ENCODE results near the gene DBN1.

The DBN1 gene

DNA sequence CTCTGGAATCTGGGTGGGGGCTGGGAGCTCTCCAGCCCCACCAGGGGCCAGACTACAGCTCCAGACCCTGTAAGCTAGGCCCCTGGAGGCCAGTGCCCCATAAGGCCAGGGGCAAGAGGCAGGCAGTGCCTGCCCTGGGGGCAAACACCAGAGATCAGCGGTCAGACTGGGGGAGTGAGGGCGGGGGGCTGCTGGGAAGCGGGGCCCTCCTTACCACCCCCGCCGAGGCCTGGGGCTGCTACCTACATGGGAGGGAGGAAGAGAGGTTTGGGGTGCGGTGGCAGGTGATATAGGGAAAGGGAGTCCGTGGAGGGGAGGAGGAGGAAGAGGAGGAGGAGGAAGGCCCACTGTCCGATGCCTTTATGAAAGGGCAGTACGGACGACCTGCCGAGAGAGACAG lies 14.1 kb downstream of the DBN1 start:
- H3K4me3 ChIP-seq (replicated peaks in 1 of 2; ENCODE audit: low read depth in 2 of 2, low read length in 2 of 2): no peak overlapping the region
- DNase-seq (ENCODE audit: low read depth in 2 of 2): no peak
- TF ChIP-seq, protein P1, sequence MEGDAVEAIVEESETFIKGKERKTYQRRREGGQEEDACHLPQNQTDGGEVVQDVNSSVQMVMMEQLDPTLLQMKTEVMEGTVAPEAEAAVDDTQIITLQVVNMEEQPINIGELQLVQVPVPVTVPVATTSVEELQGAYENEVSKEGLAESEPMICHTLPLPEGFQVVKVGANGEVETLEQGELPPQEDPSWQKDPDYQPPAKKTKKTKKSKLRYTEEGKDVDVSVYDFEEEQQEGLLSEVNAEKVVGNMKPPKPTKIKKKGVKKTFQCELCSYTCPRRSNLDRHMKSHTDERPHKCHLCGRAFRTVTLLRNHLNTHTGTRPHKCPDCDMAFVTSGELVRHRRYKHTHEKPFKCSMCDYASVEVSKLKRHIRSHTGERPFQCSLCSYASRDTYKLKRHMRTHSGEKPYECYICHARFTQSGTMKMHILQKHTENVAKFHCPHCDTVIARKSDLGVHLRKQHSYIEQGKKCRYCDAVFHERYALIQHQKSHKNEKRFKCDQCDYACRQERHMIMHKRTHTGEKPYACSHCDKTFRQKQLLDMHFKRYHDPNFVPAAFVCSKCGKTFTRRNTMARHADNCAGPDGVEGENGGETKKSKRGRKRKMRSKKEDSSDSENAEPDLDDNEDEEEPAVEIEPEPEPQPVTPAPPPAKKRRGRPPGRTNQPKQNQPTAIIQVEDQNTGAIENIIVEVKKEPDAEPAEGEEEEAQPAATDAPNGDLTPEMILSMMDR (IDR thresholded peaks at IDR 0.05; ENCODE audit: low read depth, low read length): no peak

DNA sequence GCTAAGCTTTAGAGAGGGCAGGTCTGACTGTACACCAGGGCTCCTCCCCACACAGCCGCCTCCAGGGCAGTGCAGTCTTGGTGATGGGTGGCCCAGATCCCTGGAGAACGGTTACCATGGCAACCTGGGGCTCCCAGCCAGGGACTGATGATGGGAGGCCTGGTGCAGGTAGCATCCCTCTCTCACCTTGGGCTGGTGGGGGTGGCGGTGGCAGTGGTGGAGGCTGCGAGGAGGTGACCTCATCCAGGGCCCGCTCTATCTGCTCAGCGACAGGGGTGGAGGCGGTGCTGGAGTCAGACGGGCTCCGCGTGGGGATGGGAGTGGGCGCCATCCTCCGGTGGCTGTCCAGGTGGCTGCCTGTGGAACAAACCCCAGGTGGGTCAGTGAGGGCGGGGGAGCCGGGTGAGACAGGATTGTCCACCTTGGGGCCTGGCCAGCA lies 14.5 kb downstream of the DBN1 start:
- peak in 1 of 2 donors; percentile 38 for DNase-seq (ENCODE audit: low read depth in 2 of 2)
- TF ChIP-seq, protein P1 (IDR thresholded peaks at IDR 0.05; ENCODE audit: low read depth, low read length): no peak

DNA sequence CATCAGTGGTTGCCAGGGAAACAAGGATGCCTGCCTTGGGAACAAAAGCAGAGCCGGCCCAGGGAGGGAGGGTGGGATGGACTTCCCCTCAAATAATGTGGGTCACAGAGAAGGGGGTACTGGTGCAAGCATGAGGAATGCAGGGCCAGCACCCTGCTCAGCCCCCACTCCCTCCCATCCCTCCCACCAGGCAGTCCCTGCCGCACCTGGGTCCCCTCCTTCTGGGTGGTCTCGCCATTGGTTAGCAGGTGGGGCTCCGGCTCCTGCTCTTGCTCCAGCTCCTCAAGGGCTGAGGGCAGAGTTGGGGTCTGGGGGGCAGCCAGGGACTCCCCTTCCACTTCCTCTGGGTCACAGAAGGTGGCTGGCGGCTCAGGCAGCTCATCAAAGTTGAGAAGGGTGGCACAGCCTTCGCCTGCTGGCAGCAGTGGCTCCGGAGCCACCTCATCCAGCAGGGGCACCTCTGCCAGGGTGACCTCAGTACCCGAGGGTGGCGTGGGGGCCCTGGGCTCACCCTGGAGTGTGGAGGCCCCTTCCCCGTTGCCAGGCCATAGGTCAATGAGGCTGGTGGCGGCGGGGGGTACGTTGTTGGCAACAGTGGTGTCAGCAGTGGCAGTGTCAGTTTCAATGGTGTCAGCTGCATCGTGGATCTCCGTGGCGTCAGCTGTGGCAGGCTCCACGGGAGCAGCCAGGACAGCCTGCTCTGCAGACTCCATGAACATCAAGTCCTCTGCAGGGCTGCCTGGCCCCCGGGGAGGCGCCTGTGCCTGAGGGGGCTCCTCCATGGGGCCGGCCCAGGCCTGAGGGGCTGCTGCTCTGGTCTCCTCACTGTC lies 15.4 kb downstream of the DBN1 start:
- DNase-seq (ENCODE audit: low read depth in 2 of 2): no peak
- TF ChIP-seq, protein P1 (IDR thresholded peaks at IDR 0.05; ENCODE audit: low read depth, low read length): no peak
- no peak overlapping the region for H3K4me3 ChIP-seq (replicated peaks in 1 of 2; ENCODE audit: low read depth in 2 of 2, low read length in 2 of 2)

More for the DNA sequence above, 14.5 kb downstream of the DBN1 start:
- no peak overlapping the region for H3K4me3 ChIP-seq (replicated peaks in 1 of 2; ENCODE audit: low read depth in 2 of 2, low read length in 2 of 2)

DNA sequence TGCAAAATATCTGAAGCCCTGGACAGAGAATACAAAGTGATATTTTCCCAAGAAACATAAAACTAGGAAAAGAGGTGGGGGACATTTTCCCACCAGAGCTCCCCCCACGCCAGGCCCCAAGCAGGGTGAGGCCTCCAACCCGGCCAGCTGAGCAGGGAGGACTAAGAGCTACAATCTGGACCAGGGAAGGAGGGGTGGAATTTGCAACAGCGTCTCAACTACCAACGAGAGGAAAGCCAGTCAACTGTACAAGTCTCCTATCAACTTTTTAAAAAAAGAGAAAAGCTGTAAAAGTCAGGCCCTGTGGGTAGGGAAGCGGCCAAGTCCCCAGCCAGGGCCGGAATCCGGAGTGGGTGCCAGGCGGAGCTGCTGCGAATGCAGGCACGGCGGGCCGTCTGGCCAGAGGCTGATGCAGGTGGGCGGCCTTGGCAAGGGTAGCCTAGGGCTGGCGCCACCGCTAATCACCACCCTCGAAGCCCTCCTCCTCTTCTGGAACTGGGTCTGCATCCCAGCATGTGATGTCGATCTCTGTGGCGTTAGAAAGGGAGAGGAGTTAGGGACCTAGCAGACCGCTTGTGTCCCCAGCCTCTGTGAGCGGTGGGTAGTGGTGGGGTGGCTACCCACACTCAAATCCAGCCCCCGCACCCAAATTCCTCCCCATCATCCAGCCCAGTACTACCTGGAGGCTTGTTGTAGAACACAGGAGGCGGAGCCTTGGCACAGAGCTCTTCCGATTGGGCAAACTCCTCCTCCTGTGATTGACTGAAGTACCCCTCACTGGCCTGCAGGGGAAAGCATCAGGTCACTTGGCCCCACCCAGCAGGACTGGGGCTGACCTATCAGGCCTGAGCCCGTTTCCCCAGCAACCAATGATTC lies 16.2 kb downstream of the DBN1 start:
- peak; percentile 97 to 98 for DNase-seq (ENCODE audit: low read depth in 2 of 2)
- TF ChIP-seq, protein P1 (IDR thresholded peaks at IDR 0.05; ENCODE audit: low read depth, low read length): peak; percentile 77

DNA sequence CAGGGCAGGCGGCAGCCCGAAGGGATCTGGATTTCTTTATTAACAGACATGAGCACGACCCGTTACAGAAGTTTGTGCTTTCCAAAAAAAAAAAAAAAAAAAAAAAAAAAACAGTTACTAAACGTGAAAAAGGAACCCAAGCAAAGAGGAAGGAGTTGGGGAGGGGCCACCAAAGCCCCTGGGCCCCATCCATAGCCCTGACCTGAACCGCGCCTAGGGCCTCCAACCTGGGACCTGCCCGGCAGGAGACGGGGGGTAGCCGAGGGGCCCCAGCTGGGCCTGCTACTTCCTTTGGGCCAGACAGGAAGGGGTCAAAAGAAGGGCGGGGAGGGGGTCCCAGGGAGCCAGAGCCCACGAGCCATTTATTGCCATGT lies 16.9 kb downstream of the DBN1 start:
- no peak for DNase-seq (ENCODE audit: low read depth in 2 of 2)
- H3K4me3 ChIP-seq (replicated peaks in 1 of 2; ENCODE audit: low read depth in 2 of 2, low read length in 2 of 2): no peak overlapping the region
- TF ChIP-seq, protein P1 (IDR thresholded peaks at IDR 0.05; ENCODE audit: low read depth, low read length): no peak

More for the DNA sequence above, 16.2 kb downstream of the DBN1 start:
- H3K4me3 ChIP-seq (replicated peaks in 1 of 2; ENCODE audit: low read depth in 2 of 2, low read length in 2 of 2): no peak overlapping the region

DNA sequence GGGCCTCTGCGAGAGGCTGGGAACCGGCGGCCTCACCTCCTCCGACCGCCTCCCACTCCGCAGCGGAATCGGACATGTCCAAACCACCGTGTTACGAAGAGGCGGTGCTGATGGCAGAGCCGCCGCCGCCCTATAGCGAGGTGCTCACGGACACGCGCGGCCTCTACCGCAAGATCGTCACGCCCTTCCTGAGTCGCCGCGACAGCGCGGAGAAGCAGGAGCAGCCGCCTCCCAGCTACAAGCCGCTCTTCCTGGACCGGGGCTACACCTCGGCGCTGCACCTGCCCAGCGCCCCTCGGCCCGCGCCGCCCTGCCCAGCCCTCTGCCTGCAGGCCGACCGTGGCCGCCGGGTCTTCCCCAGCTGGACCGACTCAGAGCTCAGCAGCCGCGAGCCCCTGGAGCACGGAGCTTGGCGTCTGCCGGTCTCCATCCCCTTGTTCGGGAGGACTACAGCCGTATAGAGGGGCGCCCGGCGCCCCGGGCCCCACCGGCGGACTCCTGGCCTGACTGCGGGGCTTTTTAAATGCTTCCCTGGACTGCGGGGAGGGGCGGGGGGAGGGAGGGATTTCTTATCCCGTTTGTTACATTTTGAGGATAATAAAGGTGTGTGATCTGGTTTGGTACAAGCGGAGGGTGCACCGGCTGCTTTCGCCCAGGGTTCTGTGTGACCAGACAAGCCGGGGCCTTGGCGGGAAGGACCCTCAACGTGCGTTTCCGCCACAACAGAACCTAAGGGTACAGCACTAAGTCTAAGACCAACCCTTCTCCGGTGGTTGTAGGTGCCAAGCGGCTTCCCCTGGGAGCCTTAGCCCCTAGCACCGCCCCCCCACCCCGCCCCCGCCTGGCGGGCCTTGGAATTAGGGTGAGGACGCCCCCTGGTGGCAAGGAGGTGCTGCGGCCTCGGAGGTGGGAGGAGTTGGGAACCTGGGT lies 17.5 kb downstream of the DBN1 start:
- TF ChIP-seq, protein P1 (IDR thresholded peaks at IDR 0.05; ENCODE audit: low read depth, low read length): peak; percentile 91
- peak; percentile 92 to 93 for DNase-seq (ENCODE audit: low read depth in 2 of 2)
- peak overlapping the region; percentile 42 to 45 for H3K4me3 ChIP-seq (replicated peaks in 1 of 2; ENCODE audit: low read depth in 2 of 2, low read length in 2 of 2)
